PC-9 (cell line): ENCODE data around the gene ERVK3-1.

ENCODE experiments used
- EZH2 ChIP-seq: fragments of 200-600 bp; sonication (generic); IDR thresholded peaks from 2 replicates; pipeline ENCODE4 v1.8.0; 2017; ENCODE audit warnings: antibody characterized with exemption, low read depth
- TF ChIP-seq, protein P1 (sequence below): fragments of 200-600 bp; sonication (generic); conservative IDR thresholded peaks from 2 replicates; pipeline ENCODE4 v1.6.1; 2017; ENCODE audit warnings: mixed run types, antibody characterized with exemption, mild to moderate bottlenecking, moderate library complexity

GRCh38 chr19:58261968-58262921, 42.9 kb upstream of the ERVK3-1 start:
- TF ChIP-seq, protein P1, sequence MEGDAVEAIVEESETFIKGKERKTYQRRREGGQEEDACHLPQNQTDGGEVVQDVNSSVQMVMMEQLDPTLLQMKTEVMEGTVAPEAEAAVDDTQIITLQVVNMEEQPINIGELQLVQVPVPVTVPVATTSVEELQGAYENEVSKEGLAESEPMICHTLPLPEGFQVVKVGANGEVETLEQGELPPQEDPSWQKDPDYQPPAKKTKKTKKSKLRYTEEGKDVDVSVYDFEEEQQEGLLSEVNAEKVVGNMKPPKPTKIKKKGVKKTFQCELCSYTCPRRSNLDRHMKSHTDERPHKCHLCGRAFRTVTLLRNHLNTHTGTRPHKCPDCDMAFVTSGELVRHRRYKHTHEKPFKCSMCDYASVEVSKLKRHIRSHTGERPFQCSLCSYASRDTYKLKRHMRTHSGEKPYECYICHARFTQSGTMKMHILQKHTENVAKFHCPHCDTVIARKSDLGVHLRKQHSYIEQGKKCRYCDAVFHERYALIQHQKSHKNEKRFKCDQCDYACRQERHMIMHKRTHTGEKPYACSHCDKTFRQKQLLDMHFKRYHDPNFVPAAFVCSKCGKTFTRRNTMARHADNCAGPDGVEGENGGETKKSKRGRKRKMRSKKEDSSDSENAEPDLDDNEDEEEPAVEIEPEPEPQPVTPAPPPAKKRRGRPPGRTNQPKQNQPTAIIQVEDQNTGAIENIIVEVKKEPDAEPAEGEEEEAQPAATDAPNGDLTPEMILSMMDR = no peak
- TF ChIP-seq EZH2 = no peak
